ENCODE measurements around the gene EPB41L5.
"Not testable (repeated sequence)": the region's sequence is repeated elsewhere in the genome, so short reads cannot be mapped to it uniquely, and the experiment has no call there.

EPB41L5 gene

DNA sequence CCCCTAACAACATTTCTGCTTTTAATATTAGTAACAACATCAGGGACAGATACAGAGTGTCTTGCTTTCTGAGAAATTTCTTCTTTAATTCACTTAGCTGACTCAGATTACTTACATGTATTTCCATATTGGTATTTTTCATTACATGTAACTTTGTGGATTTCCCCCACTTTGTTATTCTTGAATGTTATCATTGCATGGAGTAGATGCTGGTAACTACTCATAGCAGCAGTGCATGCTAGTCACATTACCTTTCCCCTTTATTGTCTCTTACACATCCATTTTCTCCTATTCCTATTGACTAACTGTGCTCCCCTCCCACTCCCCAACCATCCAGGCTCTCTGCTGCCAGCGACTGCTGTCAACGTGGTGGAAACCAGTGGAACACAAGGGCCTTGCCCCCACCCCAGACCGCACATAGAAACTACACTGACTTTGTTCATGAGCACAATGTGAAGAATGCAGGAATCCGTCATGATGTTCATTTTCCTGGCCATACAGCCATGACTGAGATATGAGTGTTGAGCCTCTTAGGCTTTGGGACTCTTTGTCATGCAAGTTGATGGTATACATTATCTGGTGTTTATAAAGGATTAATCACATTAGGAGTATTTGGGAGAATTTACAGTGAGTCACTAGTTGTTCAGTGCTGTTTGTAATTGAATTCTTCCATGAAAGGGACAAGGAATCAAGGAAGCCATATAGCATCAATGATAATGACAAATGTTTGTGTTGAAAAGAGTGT lies 91.0 kb downstream of the EPB41L5 start:
- no peak for DNase-seq

DNA sequence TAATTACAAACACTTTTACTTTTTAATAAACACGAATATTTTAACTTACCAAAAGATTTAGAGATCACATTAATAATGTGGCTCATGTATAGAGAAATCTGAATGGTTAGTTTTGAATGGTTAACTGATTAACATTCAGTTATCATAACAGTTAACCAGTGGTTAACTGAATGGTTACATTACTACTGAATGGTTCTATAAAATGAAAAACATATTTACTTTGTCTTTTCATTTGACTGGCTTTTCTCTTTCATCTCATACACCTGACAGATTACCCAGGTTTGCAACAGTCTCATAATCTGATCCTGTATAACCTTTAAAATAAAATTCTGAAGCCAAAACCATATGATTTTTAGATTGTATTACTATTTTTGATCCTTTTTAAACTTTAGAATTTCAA lies 91.9 kb downstream of the EPB41L5 start:
- DNase-seq = no peak

DNA sequence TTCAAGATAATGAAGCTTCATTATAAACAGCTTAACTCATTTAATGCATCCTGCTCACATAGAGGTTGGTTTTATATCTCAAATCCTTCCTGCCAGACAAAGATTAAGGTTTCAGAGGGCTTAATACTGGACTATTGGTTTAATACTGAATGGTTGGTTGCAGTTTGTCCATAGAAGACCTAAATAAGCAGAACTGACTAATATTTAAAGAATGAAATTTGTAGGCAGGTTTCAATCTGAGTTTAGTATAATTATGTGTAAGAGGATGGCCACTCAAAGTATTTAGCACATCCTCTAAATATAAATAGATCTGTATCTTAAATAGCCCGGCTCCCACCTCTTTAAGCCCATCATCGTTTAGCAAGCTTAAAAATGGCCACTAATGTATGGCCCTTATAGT lies 92.5 kb downstream of the EPB41L5 start:
- no peak for DNase-seq

DNA sequence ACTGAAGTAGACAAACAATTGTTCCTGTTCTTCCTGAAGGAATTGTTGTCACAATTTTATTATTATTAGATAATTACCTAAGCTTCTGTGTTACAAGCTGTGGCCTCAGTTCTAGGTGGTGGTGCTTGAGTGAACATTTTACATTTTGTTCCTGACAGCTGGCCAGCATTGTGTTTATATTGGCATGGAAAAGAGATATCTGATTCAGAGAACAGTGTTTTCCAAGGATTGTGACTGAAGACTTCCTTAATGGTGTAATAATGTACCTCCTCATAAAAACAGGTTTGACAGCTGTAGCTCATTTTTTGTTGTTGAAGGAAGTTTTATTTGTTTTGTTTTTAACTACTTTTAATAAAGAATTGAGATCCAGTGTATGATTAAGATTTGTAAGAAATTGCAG lies 95.2 kb downstream of the EPB41L5 start:
- DNase-seq = no peak

DNA sequence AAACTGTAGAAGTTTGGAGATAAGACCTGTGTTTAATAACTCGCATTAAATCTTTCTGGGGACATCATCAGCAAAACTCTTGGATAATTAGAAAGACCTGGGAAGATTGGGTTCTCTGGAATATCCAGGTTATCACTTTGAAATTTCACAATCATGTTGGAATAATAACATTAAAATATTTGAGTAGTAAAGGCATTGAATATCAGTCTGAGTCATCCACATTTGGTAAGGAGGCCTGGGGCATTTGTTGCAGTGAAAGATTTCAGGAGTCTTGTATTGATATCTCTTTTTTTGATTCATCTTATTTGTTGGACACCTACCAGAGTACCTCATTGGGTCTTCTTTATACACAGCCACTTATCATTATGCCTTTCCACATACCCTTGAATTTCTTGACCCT lies 95.9 kb downstream of the EPB41L5 start:
- no peak for DNase-seq

DNA sequence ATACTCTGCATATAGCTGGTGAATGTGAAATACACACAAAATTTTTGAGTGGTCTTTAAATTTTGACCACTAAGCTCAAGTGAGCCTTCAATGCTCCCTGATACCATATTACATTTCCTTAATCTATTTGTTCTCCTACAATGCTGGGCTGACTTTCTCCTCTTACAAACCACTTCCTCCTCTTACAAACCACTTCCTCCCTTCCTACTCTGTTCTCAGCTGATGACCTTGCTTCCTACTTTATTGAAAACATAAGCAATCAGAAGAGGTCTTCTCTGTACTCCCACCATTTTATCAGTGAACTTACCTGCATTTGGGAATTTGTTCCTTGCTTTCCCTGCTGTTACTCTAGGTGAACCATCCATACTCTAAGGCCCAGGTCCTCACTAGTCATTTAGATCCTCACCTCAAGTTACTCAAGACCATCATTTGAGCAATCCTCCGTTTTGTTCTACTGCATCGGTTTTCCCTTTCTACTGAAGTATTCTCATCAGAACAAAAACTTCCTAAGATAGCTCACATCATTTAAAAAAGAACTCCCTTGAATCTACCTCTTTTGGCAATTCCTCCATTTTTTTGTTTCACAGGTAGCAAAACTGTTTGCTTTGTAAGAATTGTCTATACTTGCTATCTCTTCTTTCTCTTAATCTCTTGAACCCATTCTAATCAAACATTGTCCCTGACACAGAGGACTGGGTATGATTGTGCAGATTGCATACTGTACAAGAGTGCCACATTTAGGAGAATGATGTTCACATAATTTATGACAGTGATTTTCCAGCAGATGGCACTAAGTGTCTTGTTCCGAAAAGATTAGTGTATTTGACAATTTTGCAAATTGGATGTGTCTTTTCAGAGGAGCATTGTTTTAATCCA lies 96.5 kb downstream of the EPB41L5 start:
- no peak for DNase-seq

DNA sequence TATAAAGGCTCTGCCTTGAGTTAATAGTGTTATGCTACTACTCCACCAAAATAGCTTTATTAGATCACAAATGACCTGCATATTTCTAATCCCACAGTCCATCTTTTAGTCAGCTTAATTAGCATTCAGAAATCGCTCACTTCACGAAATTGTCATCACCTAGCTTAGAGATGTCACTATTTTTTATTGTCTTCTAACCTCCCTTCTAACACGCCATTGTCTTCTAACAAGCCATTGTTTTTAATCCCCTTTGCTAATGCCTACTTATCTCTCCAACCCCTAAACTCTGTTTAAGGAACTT lies 97.1 kb downstream of the EPB41L5 start:
- DNase-seq = no peak

DNA sequence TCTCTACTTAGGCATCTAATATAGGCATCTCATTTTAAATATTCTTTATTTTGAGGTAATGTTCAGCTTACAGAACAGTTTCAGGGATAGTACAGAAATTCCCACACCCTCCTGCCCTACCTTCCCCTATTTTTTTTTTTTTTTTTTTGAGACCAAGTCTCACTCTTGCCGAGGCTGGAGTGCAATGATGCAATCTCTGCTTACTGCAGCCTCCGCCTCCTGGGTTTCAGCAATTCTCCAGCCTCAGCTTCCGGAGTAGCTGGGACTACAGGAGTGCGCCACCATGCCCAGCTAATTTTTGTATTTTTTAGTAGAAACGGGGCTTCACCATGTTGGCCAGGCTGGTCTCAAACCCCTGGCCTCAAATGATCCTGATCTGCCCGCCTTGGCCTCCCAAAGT lies 97.6 kb downstream of the EPB41L5 start:
- DNase-seq = no peak

DNA sequence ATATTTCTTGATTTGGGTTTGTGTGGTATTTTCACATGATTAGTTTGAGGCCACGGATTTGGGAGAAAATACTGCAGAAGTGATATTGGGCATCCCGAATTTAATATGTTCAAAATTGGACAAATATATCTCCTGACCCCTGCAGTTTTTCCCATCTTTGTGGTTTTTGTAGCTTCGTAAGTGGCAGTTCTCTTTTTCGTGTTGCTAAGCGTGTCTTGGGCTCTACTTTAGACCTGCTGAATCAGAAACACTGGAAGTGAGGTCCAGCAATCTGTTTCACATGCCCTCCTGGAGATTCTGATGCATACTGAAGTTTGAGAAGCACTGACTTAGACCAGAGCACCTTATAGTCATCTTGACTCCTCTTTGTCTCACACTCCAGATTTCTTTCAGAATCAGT lies 98.3 kb downstream of the EPB41L5 start:
- no peak for DNase-seq

DNA sequence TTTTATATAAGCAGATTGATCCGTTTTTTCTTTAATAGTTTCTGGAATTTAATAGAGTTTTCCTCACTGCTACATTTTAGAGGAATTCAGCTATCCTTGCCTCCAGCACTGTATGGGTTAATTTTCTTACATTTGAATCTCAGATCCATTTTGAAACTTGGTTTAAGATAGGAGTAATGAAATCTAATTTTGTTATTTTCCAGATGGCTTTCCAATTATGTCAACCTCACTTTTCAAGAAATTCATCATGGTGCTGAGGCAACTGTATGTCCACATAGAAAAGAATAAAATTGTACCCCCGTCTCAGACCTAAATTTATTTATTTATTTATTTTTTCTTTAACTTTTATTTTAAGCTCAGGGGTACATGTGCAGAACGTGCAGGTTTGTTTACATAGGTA lies 105.1 kb downstream of the EPB41L5 start:
- DNase-seq = no peak

DNA sequence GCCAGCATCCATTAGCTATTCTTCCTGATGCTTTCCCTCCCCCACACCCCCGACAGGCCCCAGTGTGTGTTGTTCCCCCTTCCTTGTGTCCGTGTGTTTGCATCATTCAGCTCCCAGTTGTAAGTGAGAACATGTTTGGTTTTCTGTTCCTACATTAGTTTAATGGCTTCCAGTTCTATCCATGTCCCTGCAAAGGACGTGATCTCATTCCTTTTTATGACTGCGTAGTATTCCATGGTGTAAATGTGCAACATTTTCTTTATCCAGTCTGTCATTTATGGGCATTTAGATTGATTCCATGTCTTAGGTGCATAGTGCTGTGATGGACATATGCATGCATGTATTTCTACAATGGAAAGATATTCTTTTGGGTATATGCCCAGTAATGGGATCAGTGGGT lies 105.6 kb downstream of the EPB41L5 start:
- no peak for DNase-seq

DNA sequence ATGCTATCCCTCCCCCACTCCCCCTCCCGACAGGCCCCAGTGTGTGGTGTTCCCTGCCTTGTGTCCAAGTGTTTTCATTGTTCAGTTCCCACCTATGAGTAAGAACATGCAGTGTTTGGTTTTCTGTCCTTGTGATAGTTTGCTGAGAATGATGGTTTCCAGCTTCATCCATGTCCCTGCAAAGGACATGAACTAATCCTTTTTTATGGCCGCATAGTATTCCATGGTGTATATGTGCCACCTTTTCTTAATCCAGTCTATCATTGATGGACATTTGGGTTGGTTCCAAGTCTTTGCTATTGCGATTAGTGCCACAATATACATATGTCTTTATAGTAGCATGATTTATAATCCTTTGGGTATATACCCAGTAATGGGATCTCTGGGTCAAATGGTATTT lies 108.5 kb downstream of the EPB41L5 start:
- DNase-seq = not testable (repeated sequence)

DNA sequence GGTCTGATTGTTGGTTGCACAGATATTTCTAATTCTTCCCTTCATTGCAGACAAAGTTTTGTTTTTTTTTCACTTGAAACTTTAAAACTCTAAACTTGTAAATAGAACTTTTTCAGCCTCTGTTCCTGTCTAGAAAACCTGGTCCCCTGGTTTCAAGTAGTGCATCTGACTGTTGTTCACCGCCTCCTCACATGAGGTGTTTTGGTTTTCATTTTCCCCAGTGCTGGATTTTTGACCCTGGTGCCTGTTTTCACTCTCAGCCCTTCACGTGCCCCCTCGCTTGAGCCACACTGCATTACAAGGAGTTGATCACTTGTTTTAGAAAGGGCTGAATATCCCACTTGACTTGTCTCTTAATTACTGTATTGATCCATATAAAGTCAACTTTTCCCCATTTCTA lies 110.2 kb downstream of the EPB41L5 start:
- DNase-seq = no peak

DNA sequence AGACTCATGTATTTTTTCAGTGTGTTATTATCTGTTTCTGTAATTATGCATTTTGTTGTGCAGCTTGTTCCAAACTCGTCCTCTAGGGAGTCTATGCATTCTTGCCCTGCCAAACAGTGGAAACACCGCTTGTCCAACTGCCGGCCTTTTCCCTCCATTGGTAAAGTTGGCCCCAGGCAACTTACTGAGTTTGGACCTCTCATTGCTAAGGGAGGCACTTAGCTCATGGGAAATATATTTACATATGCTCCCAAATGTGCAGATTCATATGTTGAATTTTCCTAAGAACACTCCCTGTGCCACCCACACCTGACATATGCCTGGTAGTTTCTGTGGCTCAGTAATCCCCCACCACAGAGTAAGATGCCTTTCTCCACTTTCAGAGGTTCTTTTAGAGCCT lies 112.3 kb downstream of the EPB41L5 start:
- DNase-seq = no peak

DNA sequence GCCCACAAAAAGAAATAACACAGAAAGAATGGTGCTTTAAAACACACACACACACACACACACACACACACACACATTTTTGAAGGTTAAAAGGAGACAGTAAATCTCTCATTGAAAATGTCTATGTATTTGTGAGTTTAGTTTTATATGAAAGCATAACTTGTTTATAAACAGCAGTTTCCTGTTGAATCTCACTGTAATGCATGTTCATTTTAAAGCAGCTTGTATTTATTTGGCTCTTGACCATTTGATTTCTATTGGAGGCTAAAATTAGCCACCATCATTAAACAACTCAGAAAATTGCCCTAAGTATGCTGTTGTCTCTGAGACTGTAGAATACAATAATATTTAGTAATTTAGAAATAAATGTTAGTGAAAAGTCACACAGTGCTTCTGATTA lies 115.3 kb downstream of the EPB41L5 start:
- no peak for DNase-seq

DNA sequence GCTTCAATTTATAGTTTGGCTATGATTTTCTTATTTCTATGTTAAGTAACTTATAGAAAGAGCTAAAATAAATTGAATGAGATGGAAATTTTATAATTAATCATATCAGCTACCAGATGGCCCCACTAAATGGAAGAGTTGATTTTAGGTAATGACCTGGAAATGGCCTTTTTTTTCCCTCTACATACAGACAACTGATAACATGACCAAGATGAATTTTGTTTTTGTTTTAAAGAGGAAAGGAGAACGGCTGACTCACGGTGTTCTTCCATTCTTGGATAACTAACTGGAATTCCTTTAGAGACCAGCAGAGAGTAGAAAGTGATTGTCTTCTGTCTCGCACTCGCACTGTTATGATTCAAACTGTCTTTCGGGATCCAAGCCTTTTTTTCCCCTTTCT lies 119.3 kb downstream of the EPB41L5 start:
- DNase-seq = no peak

DNA sequence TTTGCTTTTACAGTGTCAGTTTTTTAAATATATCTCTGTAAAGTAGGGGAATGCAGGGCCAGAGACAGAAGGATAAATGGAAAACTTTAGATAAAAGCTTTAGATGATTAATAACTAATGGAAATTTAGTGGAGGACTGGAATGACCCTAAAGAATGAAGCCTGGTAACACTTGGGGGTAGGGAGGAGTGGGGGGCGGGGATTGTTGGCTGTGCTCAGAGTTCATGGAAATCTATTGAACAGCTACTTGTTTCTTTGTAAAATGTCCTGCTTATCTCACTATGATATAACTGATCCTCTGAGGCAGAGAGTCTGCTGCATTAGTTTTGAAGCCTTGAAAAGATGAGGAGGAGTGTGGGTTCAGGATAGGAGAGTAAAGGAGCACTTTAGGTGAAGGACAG lies 119.8 kb downstream of the EPB41L5 start:
- no peak for DNase-seq

DNA sequence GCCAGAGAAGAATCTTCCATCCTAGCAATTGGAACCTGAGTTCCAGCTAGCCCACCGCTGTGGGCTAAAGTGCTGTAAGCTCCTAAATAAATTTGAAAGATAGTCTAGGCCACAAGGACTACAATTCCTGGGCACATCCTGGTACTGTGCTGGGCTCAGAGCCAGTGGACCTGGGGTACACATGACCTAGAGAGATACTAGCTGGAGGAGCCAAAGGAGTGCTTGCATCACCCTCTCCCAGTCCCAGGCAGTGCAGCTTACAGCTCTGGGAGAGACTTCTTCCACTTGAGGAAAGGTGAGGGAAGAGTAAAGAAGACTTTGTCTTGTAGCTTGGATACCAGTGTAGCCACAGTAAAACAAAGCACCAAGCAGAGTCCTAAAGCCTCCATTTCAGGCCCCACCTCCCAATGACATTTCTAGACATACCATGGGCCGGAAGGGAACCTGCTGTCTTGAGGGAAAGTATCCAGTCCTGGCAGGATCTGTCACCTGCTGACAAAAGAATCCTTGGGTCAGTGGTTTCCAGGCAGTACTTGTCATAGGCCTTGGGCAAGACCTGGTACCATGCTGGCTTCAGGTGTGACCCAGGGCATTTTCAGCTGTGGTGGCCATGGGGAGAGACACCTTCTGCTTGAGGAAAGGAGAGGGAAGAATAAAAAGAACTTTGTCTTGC lies 120.8 kb downstream of the EPB41L5 start:
- DNase-seq = no peak

DNA sequence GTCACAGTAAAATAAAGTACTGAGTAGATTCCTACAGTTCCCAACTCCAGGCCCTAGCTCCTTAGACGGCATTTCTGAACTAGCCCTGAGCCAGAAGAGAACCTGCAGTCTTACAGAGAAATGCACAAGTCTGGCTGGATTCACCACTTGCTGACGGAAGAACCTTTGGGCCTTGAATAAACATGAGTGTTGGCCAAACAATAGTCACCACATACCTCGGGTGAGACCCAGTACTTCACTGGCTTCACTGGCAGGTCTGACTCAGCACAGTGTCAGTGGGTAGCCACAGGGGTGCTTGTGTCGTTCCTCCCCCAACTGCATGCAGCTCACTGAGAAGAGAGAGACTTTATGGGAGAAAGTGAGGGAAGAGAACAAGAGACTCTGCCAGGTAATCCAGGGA lies 121.4 kb downstream of the EPB41L5 start:
- DNase-seq = no peak

DNA sequence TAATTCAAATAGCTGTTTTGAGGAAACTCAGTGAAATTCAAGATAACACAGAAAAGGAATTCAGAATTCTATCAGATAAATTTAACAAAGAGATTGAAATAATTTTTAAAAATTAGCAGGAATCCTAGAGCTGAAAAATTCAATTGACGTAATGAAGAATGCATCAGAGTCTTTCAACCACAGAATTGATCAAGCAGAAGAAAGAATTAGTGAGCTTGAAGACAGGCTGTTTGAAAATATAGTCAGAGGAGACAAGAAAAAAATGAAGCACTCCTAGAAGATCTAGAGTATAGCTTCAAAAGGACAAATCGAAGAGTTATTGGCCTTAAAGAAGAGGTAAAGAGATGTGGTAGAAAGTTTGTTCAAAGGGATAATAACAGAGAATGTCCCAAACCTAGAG lies 122.1 kb downstream of the EPB41L5 start:
- not testable (repeated sequence) for DNase-seq

DNA sequence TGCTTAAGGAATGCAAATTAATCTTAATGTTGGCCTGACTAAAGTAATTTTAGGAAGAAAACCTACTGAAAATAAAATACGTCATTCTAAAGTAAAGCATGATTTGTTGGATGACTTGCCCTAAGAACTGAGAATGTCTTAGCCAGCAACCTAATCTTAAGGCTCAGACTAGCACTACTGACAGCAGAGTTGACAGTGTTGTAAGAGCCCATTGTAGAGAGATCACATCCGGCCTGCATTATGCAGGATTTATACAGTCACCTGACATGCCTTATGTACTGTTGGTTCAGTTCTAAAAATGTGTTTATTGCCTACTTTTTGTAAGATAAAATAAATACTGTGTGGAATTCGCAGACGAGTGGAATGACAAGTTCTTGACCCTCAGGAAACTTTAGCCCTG lies 128.0 kb downstream of the EPB41L5 start:
- no peak for DNase-seq

DNA sequence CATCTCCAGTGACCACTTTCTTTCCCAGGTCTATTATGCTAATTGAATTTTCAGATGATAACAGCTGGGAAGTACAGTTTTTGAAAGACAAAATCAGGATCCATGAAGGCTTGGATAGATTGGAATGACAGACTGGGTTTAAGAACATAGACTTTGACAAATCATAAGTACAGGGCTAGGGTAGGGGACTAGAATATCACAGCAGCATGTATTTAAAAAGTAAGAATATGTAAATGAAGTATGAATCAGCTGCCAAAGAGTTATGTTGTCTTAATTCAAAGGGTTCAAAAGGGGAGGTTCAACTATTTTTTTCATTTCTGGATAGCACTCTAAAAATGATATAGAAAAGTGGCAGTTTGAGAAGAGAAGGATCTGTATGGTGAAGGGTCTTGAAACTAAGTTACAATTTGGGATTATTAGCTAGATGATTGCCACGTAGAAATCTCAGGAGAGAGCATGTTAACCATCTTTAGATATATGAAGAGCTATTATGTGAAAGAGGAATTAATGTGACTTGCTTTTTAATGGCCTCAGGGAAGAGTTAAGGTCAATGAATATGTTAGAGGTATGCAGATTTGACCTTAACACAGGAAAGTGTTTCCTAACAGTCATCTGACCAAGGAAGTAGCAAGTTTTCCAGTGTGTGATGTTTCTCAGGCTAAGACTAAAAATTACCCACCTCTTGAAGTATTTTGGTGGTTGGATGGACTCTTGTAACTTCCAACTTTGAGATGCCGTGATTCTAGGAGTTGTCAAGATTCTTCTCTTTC lies 128.6 kb downstream of the EPB41L5 start:
- DNase-seq = no peak

DNA sequence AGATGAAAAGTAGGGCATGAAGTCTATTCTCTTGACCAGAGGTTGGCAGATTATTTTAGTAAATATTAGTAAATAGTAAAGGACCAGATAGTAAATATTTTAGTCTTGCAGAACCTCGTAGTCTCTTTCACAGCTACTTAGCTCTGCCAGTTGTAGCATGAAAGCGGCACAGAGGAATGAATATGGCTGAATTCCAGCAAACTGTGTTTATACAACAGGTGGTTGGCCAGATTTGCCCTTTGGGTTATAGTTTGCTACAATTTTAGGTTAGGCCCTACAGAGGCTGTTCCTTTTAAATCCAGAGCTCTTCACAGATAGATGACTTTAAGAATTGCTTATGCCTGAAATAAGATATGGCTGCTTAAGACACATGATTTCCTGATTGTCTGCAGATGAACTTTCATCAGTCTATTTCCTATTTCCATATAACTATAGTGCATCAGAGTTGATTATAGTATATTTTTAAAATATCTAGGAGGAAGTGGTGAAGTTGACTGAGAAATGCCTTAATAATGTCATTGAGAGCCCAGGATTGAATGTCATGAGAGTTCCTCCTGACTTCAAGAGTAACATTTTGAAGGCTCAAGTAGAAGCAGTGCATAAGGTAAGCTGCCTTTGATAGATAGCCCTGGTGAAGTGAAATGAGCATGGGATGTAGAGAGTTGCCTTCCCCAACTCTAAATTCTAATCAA lies 129.8 kb downstream of the EPB41L5 start:
- no peak for DNase-seq

Measured in activated CD8-positive, alpha-beta memory T cell treated with anti-CD3 and anti-CD28 coated beads for 24 hours (primary cell).